ENCODE results near the gene CTNNA3. TPM values are rescaled to one million over a fixed set of nuclear protein-coding genes. Genes with fewer than 3 reads are reported as not detected.

CTNNA3 gene
- total RNA-seq, 1 donor from 2014 or later: 159 TPM

DNA sequence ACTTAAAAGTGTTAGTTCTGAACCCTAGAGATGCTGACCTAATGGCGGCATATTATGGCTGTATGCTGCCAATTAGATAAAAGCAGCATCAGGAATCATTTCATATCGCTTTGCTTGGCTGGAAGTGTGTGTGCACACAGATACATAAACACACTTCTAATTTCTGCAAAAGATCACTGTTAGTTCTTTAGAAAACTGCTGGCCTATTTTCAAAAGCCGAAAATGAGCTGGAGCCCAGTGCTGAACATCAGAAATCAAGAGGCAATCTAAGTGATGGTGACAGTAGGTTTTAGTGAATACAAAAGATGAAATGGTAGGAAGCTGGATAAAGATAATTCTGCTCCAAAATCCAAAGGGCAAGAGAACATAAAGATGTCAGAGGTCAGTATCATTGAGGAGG is 1516.0 kb downstream of the CTNNA3 start:
- TF ChIP-seq, protein P1, sequence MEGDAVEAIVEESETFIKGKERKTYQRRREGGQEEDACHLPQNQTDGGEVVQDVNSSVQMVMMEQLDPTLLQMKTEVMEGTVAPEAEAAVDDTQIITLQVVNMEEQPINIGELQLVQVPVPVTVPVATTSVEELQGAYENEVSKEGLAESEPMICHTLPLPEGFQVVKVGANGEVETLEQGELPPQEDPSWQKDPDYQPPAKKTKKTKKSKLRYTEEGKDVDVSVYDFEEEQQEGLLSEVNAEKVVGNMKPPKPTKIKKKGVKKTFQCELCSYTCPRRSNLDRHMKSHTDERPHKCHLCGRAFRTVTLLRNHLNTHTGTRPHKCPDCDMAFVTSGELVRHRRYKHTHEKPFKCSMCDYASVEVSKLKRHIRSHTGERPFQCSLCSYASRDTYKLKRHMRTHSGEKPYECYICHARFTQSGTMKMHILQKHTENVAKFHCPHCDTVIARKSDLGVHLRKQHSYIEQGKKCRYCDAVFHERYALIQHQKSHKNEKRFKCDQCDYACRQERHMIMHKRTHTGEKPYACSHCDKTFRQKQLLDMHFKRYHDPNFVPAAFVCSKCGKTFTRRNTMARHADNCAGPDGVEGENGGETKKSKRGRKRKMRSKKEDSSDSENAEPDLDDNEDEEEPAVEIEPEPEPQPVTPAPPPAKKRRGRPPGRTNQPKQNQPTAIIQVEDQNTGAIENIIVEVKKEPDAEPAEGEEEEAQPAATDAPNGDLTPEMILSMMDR (IDR thresholded peaks at IDR 0.05; ENCODE audit: borderline replicate concordance): no peak
- DNase-seq: no peak
- intact Hi-C loops (cut with micrococcal nuclease): no loop called here

DNA sequence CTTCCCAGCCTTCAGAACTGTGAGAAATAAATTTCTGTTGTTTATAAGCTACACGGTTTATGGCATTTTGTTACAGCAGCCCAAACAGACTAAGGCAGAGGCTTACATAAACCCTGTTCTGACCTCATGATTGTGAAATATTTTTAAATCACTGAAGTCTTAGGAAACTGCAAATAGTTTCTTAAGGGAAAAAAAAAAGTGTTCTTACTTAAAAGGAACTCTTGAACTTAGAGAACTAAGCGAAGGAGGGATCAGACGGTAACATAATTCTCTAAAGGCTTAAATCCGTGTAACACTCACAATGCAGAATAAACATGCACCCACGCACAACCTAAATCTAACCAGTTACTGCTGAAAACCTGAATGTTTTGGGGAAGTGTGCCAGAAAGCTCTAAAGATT is 1519.2 kb downstream of the CTNNA3 start:
- TF ChIP-seq, protein P1 (IDR thresholded peaks at IDR 0.05; ENCODE audit: borderline replicate concordance): no peak
- no peaks in the 10 kb centered on the region for H3K36me3 ChIP-seq
- H3K4me1 ChIP-seq: no peaks in the 10 kb centered on the region
- H3K9me3 ChIP-seq (replicated peaks): no peaks in the 10 kb centered on the region
- H3K4me3 ChIP-seq: no peak overlapping the region
- intact Hi-C loops (cut with micrococcal nuclease): no loop called here
- no peaks in the 10 kb centered on the region for H3K27me3 ChIP-seq (ENCODE audit: low read depth)
- no peak for DNase-seq
- no peak overlapping the region for H3K27ac ChIP-seq (replicated peaks)

More for the DNA sequence above, 1516.0 kb downstream of the CTNNA3 start:
- Histone ChIP-seq H3K27ac (replicated peaks) (no peak overlapping the region), H3K4me3 (no peak overlapping the region), H3K27me3 (ENCODE audit: low read depth) (no peaks in the 10 kb centered on the region), H3K36me3 (no peaks in the 10 kb centered on the region), H3K9me3 (replicated peaks) (no peaks in the 10 kb centered on the region), H3K4me1 (no peaks in the 10 kb centered on the region)

DNA sequence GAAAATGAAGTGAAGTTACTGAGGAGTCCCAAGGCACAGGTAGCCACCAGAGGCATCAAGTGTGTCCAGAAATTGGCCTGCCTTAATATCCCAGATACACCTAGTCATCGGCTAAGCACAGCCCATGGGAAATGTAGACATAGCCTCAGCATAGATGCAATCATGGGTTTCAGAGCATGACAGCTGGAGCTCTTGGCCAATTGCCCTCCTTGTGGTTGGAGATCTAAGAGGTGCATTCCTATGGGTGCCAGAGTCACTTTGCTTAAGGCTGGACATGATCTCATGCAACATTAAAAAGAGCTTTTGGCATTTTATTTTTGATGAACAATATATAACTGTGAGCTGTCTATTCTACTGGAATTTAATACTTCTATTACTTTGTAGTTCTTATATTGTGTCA is 1528.2 kb downstream of the CTNNA3 start:
- intact Hi-C loops (cut with micrococcal nuclease): no loop called here
- Histone ChIP-seq H3K9me3 (replicated peaks) (no peaks in the 10 kb centered on the region), H3K36me3 (no peaks in the 10 kb centered on the region), H3K27me3 (ENCODE audit: low read depth) (no peaks in the 10 kb centered on the region), H3K4me1 (no peaks in the 10 kb centered on the region), H3K27ac (replicated peaks) (no peak overlapping the region), H3K4me3 (no peak overlapping the region)
- TF ChIP-seq, protein P1 (IDR thresholded peaks at IDR 0.05; ENCODE audit: borderline replicate concordance): no peak
- DNase-seq: no peak

DNA sequence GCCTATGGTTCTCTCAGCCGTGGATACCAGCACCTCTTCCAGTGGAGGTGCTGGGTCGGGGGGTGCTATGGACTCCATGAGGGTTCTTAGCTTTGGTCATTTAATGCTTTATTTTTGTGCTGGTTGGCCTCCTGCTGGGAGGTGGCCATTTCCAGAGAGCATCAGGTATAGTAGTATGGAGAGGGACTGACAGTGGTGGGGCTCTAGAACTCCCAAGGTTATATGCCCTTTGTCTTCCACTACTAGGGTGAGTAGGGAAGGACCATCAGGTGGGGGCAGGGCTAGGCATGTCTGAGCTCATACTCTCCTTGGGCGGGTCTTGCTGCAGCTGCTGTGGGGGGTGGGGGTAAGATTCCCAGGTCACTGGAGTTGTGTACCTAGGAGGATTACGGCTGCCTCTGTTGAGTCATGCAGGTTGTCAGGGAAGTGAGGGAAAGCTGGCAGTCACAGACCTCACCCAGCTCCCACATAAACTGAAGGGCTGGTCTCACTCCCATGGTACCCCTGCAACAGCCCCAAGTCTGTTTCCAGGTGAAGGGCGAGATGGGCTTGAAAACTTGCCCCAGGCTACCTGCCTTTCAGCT is 1533.3 kb downstream of the CTNNA3 start:
- no peaks in the 10 kb centered on the region for H3K4me1 ChIP-seq
- H3K9me3 ChIP-seq (replicated peaks): no peaks in the 10 kb centered on the region
- no peak overlapping the region for H3K27ac ChIP-seq (replicated peaks)
- no peak for DNase-seq
- intact Hi-C loops (cut with micrococcal nuclease): no loop called here
- TF ChIP-seq, protein P1 (IDR thresholded peaks at IDR 0.05; ENCODE audit: borderline replicate concordance): no peak
- no peak overlapping the region for H3K4me3 ChIP-seq
- no peaks in the 10 kb centered on the region for H3K36me3 ChIP-seq
- no peaks in the 10 kb centered on the region for H3K27me3 ChIP-seq (ENCODE audit: low read depth)

DNA sequence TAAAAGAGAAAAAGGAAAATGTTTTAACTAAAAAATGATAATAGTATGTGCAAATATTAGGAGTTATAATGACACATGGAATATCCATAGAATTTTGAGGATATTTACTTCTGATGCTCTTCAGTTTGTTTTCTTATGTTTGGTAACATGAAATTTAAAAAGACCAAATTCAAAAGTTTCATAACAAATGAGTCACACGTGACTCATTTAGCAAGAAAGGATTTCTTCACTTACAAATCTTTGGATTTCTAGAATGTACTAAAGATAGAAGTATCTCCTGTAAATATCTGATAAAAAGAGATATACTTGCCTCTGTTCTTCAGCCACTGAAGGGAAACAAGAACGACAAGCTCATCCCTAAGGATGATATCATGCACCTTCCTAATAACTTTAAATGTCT is 1544.6 kb downstream of the CTNNA3 start:
- no peaks in the 10 kb centered on the region for H3K9me3 ChIP-seq (replicated peaks)
- intact Hi-C loops (cut with micrococcal nuclease): no loop called here

More for the DNA sequence above, 1544.6 kb downstream of the CTNNA3 start:
- Histone ChIP-seq H3K4me1 (no peaks in the 10 kb centered on the region), H3K4me3 (no peak overlapping the region), H3K27me3 (ENCODE audit: low read depth) (no peaks in the 10 kb centered on the region), H3K36me3 (no peaks in the 10 kb centered on the region), H3K27ac (replicated peaks) (no peak overlapping the region)
- TF ChIP-seq, protein P1 (IDR thresholded peaks at IDR 0.05; ENCODE audit: borderline replicate concordance): no peak
- no peak for DNase-seq
